NCI-H345 (cell line): ENCODE results near the gene STARD7.
A peak's percentile ranks its signal among the peaks of the same experiment; 100 is the strongest.

ENCODE experiments used
- DNase-seq: peaks from one replicate; lab custom pipeline; 2025; lab: John Stamatoyannopoulos, UW

The STARD7 gene

DNA sequence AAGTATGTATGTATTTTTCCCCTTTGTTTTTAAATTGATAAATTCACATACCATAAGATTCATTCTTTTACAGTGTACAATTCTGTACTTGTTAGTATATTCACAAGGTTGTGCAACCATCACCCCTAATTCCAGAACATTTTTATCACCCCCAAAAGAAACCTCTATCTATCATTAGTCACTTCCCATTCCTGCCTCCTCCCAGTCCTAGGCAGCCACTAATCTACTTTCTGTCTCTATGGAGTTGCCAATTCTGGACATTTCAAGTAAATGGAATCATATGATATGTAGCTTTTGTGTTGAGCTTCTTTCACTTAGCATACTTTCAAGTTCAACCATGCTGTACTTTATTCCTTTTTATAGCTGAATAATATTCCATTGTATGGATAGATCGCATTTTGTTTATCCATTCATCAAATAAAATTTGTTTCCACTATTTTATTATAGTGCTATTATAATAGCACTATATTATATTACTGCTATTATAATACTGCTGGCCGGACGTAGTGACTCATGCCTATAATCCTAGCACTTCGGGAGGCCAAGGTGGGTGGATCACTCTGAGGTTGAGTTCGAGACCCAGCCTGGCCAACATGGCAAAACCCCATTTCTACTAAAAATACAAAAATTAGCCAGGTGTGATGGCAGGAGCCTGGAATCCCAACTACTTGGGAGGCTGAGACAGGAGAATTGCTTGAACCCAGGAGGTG is 10.9 kb downstream of the STARD7 start:
- DNase-seq, result no peak

DNA sequence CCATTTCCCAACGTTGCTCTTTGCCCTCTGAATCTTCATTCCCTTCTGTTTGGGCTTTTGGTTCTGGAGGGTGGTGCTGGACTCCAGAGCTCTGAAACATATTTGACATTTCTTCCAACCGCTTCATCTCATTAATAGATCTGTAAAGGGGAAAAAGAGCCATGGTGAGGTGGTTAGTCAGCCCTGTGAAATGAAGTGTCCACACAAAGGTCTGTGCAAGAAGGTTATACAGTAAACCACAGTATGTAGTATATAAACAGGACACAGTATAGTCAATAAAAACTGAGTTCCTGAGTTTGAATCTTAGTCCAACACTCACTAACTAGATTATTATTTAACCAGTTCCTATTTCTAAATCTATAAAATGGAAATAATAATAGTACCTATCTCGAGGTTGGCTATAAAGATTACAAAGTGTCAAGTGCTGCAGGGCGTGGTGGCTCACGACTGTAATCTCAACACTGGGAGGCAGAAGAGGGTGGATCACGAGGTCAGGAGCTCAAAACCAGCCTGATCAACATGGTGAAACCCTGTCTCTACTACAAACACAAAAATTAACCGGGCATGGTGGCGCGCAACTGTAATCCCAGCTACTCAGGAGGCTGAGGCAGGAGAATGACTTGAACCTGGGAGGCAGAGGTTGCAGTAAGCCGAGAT is 13.1 kb downstream of the STARD7 start:
- DNase-seq, result no peak

DNA sequence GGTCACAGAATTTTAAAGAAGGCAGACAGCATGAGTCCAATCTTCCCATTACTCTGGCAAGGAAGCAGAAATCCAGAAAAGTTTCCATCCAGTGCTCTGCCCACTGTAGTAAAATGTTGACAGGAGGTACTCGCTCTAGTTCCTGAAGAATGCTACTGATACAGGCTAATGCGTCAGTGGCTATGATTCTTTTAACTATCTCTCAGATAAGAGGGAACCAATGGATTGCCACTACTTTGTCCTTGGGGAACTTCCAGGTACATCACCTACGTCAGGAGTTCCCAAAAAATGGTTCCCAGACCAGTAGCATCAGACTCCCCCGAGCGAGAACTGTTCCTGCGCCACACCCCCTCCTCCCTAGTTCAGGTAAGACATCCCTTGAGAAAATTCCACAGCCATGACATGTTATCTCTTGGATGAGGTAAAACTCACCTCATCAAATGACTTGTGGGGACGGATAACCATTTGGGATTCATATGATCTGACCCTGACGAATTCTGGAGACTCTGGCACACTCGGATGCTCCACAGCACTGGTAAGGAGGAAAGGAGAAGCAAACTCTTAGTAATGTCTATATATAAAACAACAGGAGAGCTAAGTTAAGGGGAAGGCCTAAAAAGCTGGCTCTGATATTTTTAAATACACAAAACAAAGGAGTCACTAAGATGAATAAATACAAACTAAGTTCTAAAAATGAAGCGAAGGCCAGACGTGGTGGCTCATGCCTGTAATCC is 16.5 kb downstream of the STARD7 start:
- DNase-seq, result no peak

DNA sequence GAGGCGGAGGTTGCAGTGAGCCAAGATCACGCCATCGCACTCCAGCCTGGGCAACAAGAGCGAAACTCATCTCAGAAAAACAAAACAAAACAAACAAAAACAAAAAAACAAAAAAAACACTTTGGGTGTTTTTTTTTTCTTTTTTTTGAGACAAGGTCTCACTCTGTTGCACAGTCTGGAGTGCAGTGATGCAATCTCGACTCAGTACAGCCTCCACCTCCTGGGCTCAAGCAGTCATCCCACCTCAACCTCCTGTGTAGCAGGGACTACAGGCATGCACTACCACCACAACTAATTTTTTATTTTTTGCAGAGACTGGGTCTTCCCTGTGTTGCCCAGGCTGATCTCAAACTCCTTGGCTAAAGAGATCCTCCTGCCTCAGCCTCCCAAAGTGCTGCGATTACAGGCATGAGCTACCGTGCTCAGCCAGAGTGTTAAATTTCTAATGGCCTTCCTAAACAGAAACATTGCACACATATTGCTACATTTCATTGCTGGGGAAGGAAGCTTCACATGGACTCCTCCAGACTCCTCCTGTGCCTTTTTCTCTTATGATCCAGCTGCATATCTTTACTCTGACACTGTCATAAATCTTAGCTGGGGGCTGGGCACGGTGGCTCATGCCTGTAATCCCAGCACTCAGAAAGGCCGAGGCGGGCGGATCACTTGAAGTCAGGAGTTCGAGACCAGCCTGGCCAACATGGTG is 19.7 kb downstream of the STARD7 start:
- no peak for DNase-seq

DNA sequence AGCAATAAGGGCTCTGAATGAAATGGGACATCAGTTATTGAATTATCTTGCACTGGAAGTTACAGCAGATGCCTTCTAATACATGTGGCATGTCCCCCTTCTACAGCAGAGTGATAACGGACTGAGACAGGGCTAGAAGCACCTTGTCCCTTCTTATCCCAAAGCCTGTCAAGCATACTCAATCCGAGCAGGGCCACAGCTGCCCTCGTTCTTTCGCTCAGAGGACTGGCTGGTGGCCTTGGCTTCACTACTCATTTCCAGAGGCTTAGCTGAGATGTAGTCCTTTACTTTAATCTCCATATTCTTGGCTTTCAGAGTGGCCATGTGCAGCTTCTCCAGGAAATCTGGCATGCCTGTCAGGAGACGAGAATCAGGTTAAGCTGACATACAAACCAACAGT is 22.1 kb downstream of the STARD7 start:
- DNase-seq, result no peak

DNA sequence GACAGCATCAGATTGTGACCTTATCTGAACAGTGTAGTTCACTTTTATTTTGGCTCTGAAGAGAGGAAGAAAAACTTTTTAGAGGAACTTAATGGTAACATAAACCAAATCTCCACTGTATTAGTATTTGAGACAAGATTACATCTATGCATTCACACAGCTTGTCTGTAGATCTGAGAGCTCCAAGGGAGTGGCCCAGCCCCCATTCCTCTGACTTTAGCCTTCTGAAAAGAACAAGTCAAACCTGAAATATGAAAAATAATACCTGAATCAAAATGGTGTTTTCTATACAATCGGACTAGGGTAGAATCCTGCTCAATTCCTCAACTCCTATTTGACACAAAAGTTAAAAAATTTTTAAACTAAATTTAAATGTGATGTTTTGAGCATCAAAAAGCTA is 23.1 kb downstream of the STARD7 start:
- no peak for DNase-seq

DNA sequence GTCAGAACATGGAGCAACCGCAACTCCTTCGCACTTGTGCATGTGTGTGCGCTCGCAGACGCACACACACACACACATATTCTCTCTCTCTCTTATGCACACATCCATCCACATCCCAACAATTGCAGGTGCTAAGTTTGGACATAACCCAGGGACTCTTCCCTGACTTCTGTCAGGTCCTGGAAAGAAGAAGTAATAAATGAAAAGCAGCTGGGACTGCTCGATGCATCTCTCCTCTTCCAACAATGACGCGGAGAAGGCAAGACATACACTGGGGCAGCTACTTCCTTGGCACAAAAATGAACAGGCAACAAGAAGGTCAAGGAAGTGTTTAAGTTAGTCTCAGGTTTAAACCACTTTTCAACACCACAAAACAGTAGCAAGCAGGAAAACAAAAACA is 23.6 kb downstream of the STARD7 start:
- DNase-seq, result no peak

DNA sequence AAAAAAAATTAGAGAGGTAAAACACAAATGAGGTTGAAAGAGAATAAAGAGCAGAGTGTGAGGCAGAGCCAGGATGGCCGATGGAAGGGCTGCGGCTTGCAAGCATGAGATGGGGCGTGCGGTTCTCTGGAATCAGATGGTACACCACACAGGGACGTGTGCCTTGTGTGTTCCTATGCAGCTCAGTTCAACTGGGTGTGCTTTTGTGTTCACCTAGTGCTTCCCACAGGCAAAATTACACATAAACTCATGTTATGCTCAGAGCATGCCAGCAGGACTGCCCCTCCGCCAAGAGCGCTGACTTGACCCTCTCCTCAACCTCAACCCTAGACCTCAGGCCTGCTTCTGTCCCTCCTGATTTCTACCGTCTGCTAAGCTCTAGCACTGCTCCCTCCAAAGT is 24.4 kb downstream of the STARD7 start:
- no peak for DNase-seq

DNA sequence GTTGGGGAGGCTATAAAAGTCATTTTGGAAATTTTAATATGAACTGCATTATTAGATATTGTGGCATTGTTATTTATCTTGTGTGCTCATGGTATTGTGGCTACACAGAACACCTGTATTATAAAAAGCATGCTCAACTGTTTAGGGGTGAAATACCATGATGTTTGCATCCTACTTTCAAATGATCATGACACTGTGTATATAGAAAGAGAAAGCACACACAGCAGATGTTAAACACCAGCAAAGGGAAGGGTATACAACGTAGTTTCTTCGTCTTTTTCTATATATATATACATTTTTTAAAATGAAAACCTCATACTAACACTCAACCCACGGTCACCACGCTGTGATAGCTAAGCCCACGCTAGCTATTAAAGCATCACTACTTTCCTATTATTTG is 27.1 kb downstream of the STARD7 start:
- DNase-seq, result no peak

DNA sequence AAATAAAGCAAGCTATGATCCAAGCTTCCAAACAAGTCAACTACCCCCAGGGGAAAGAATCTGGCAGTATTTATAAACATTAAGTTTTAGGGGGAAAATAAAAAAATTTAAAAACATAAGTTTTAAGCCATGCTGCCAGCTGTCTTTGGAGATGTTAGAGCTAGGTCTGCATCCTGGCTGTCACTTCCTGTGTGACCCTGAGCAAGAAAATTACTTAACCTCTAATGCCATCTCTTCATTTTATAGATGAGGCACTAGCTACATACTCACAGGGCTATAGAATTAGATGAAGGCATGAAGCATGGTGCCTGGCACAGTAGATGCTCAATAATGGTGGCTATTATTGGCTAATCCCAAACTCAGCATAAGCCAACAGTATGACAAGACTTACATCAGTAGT is 28.1 kb downstream of the STARD7 start:
- no peak for DNase-seq

DNA sequence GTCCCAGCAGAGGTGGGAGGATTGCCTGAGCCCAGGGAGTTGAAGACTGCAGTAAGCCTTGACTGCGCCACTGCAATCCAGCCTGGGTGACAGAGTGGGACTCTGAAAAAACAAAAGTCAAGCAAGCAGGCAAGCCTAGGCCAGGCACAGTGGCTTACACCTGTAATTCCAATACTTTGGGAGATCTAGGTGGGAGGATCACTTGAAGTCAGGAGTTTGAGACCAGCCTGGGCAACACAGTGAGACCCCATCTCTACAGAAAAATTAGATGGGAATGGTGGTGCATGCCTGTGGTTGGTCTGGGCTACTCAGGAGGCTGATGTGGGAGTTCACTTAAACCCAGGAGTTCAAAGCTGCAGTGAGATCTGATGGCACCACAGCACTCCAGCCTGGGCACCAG is 28.6 kb downstream of the STARD7 start:
- DNase-seq, result no peak

DNA sequence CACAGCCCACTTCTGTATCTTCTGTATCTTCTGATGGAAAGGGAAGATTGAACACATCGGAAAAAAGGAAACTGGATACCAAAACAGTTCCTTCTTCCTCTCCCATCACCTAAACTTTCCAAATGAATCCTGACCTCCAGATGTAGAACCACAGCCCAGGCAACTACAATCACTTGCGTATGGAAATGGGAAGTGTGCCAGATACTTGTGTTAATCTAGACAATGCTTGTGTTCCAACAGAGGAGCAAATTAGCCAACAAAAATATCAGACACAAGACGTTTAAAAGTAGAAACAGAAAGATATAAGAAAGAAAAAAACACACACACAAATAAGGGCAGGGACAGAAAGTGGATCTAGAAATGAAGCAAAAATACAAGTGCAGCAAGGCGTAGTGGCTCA is 32.0 kb downstream of the STARD7 start:
- DNase-seq, result no peak

DNA sequence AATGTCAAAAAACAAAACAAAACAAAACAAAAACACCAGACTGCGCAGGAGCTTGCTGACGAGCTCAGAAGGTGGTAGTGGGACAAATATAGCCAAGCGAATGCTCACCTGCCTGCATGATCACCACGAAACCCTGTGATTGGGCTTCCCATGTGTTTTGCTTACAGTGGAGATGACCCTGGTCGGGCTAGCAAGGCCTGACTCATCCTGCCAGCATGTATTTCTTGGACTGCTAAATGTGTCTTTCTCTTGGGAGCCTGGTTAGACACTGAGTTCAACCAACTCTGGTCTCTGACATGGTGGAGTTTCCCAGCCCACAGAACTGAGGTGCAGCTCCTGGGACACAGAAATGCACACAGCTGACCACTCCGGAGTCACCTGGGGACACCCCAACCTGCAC is 32.7 kb downstream of the STARD7 start:
- no peak for DNase-seq

DNA sequence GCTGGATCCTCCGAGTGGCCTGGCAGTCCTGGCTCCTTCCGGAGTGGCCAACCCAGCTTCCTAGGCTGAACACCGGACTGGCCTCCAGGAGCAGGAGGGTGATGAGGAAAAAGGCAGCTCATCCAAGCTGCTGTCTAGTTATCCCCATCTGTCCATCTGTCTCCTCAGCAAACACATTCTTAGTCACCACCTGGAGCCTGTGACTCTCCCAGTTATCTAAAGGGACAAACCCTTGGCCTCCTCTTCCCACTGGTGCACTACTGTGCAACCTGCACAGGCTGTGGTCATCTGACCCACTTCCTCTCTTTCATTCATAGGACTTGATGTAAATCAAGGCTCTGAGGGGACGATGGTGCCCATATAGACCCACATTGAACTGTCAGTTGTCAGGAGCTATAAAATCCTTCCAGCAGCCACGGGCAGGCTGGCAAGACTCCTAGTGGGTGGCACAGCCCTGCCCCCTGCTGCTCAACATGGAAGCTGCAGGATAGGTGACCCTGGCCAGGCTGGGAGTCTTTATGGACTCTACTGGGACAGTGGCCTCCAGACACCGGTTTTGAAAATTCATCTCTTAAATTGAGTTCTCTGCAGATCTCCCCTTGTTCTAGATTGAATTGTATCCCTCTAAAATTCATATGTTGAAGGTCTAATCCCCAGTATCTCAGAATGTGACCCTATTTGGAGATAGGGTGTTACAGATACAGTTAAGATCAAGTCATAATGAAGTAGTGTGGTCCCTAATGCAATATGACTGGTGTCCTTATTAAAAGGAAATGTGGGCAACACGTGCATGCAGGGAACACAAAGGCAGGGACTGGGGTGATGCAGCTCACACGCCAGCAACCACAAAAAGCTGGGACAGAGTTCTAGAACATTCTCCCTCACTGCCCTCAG is 34.1 kb downstream of the STARD7 start:
- DNase-seq, result peak; percentile 32

DNA sequence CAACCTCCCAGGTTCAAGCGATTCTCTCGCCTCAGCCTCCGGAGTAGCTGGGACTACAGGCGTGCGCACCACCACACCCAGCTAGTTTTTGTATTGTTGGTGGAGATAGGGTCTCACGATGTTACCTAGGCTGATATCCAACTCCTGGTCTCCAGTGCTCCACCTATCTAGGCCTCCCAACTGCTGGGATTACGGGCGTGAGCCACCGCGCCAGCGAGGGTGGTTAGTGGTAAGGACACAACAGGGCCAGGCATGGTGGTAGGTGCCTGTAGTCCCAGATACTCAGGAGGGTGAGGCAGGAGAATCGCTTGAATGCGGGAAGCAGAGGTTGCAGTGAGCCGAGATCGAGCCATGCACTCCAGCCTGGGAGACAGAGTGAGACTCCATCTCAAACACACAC is 36.8 kb downstream of the STARD7 start:
- DNase-seq, result no peak

DNA sequence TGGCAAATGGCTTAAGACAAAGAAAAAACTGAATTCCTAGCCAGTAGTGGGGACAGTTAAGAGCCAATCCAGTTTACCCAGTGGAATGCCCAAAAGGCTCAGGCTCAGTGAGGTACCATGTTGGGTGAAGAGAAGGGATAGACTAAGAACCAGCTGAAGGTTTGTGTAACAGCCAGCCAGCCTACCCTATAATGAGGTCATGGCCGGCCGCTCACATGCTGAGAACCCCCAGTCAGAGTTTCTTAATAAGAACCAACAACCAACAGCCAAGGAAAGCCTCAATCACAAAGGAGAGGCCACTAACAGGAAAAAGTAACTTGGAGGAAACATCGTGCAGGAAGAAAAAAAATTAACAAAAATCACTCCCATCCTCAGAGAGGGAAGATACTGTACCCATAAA is 38.0 kb downstream of the STARD7 start:
- no peak for DNase-seq

DNA sequence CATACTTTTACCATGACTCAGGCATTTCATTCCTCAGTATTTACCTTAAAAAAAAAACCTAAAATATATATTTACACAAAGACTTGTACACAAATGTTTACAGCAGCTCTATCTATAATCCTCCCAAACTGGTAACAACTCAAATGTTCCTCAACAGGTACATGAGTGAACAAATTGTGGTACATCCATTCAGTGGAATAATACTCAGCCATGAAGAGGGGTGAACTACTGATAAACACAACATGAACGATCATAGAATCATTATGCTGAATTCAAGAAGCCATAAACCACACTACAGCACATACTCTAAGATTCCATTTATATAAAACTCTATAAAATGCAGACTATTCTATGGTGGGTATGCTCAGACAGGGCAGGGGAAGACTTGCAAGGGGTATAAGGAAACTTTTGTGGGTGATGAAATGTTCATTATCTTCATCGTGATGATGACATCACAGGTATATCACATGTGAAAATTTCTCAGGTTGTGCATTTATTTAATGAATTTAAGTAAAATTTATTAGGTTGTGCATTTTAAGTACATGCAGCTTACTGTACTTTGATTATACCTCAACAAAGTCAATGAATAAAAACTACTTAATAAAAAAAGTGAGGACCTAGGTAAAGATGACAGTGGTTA is 38.6 kb downstream of the STARD7 start:
- no peak for DNase-seq

DNA sequence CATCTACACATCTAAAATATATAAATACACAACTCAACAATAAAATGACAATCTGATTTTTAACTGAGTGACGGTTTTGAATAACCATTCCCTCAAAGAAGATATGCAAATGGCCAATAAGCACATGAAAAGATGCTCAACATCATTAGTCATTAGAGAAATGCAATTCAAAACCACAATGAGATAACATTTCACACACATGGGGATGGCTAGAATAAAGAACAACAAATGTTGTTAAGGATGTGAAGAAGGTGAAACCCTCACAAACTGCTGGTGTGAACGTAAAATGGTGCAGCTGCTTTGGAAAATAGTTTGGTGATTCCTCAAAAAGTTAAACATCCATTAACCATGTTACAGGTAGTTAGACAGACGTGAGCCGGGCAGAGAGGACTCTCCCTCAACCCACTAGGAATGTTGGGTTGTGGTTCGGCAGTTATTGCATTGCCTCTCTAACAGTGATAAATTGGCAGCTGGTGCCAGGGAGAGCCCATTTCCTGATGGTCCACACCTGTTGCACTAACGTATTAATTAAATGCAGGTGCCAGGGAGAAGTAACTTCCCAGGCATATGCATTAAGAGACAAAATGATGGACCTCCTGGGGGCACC is 41.1 kb downstream of the STARD7 start:
- no peak for DNase-seq

DNA sequence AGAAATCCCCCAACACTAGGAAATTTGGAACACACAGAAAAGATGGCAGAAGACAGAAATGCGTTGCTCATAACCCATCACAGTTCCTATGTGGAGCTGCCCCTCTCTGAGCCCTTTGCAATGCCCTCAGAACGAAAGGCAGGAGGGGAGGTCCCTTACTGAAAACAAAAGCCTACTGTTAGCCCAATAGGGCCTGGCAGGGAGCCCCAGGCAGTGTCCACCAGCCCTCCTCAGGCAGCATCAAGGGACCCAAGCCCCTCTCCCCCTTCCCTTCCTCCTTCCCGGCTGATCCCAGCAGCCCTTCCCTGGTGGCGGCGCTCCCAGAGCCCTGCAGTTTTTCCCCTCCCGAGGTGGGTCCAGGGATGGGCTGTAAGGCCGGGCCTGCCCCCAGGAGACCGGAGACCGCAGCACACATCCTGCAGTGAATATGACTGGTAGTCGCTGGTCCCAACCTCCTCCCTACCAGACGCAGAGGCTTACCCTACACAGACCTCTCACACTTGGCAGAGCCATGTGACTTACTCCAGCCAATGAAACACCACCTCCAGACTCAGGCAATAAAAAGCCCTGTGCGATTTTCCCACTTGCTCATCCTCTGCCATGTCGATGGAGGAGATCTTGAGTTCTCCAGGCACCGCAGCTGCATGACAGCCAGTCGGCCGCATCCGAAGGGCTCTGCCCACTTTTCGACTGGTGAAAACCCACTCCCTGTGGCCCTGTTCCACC is 44.0 kb downstream of the STARD7 start:
- DNase-seq, result no peak

DNA sequence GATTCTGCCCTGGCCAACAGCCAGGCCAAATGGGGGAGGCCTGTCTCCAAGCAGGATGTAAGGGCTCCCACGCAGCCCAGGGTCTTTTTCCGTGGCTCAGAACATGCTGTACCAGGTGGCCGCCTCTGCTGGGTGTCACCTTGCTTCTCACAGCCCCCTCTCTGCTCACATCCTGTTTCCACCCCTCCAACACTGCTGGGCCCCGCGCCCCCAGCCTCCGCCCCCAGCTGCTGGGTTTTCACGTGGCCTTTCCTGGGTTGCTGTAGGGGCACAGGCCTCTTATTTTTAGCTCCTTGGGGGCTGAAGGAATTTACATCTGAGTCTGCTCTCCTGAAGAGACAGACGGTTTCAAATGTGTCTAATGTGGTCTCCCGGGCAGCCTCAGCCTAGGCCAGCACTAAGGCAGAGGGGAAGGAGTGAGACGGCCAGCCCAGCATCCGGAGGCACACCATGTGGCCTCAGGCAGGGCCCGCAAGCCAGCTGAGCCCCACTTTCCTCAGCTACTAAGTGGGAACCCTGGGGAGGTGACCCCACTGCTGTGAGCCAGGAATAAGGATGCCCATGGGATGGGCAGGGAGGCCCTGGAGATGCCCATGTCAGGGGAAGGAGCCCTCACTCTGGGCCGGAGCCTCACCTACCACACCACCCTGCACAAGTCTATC is 44.7 kb downstream of the STARD7 start:
- DNase-seq, result no peak
